ENCODE measurements around the gene SYT9.

The SYT9 gene, protein sequence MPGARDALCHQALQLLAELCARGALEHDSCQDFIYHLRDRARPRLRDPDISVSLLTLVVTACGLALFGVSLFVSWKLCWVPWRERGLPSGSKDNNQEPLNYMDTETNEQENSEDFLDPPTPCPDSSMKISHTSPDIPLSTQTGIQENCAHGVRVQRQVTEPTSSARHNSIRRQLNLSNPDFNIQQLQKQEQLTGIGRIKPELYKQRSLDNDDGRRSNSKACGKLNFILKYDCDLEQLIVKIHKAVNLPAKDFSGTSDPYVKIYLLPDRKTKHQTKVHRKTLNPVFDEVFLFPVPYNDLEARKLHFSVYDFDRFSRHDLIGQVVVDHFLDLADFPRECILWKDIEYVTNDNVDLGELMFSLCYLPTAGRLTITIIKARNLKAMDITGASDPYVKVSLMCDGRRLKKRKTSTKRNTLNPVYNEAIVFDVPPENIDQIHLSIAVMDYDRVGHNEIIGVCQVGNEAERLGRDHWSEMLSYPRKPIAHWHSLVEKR

GRCh38 chr11:7251836-7252682 lies at the start of gene SYT9:
TSS of gene SYT9 (plus strand) at chr11:7251904. CDS start at chr11:7252187, 283 bp downstream.
- no peak within 1 kb of the TSS for H3K27ac ChIP-seq
- H3K4me3 ChIP-seq: peak within 1 kb of the TSS; percentile 1 to 43 (median 24)

DNA sequence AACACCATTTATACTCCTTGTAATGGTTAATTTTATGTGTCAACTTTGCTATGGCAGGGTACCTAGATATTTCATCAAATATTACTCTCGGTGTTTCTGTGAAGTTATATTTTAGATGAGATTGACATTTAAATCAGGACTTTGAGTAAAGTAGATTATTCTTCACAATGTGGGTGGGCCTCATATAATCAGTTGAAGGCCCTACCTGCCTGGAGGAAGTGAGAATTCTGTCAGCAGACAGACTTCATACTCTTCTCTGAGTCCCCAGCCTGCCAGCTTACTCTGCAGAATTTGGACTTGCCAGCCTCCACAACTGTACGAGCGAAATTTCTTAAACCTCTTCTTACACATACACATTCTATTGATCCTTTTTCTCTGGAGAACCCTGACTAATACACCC lies 49.3 kb upstream of the SYT9 start:
- H3K4me3 ChIP-seq: no peak overlapping the region

DNA sequence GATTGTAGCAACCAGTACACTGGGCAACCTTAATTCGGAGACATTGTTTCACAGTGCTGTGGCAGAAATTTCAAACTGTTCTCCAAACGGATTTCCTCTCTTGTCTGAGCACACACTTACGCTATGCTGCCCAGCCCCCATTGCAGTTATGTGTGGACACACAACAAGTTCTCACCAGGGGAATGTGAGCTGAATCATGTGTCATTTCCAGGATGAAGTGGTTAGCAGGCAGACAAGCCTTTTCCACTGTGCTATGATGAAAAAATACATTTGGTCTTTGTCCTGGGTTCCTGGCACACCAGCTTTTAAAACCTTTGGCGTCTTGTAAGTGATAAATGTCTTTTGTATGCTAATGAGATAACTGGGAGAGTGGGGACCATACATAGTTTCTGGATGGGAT lies 46.9 kb upstream of the SYT9 start:
- Histone ChIP-seq H3K4me3 (no peak overlapping the region), H3K27ac (no peak overlapping the region)

More for the DNA sequence above, 49.3 kb upstream of the SYT9 start:
- H3K27ac ChIP-seq: no peak overlapping the region

DNA sequence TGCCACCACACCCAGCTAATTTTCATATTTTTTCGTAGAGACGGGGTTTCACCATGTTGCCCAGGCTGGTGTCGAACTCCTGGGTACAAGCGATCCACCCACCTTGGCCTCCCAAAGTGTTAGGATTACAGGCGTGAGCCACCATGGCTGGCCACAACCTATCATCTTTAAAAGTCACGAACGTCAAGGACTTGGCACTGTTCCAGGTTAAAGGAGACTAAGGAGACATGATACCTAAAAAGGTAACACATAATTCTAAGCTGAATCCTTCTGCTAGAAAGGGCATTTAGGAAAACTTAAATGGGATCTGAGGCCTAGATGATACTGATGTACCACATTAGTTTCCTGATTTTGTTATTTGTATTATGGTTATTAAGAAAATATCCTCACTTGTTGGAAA lies 43.3 kb upstream of the SYT9 start:
- Histone ChIP-seq H3K4me3 (no peak overlapping the region), H3K27ac (no peak overlapping the region)

DNA sequence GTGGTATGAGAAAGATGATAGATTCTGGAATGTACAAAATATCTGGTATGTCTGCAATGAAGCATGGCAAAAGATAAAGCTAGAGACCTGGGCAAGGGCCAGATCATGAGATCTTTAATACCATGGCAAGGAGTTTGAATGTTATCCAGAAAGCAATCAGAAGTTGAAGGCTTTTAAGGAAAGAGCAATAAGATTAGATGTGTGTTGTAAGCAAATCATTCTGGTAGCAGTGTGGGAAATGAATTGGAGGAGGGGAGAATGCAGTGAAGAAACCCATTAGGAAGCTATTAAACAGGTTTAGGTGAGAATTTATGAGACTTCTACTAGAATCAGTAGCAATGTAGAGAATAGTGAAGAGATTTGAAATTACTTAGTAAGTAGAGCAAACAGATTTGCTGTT lies 32.2 kb upstream of the SYT9 start:
- no peak overlapping the region for H3K4me3 ChIP-seq

GRCh38 chr11:7220636-7221035 lies 31.1 kb upstream of the SYT9 start:
- Histone ChIP-seq H3K27ac (no peak overlapping the region), H3K4me3 (no peak overlapping the region)

More for the DNA sequence above, 32.2 kb upstream of the SYT9 start:
- no peak overlapping the region for H3K27ac ChIP-seq

GRCh38 chr11:7222619-7223018 lies 29.1 kb upstream of the SYT9 start:
- Histone ChIP-seq H3K27ac (no peak overlapping the region), H3K4me3 (no peak overlapping the region)

- no peak overlapping the region for H3K4me3 ChIP-seq
- H3K27ac ChIP-seq: no peak overlapping the region
Observed at GRCh38 chr11:7239877-7240276, 11.8 kb upstream of the SYT9 start.

DNA sequence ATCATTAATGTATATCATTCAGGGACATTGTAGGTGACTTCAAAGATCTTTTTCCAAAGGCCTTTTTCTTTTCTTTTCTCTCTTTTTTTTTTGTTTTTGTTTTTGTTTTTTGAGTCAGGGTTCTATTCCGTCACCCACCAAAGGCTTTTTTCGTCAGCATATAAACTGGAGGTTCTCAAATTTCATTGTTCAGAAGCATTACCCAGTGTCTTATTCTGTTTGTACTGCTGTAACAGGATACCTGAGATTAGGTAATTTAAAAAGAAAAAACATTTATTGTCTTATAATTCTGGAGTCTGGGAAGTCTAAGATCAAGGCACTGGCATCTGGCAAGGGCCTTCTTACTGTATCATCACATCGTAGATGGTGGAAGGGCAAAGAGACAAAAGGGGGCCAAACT lies 6.4 kb upstream of the SYT9 start:
- Histone ChIP-seq H3K4me3 (no peak overlapping the region), H3K27ac (no peak overlapping the region)

DNA sequence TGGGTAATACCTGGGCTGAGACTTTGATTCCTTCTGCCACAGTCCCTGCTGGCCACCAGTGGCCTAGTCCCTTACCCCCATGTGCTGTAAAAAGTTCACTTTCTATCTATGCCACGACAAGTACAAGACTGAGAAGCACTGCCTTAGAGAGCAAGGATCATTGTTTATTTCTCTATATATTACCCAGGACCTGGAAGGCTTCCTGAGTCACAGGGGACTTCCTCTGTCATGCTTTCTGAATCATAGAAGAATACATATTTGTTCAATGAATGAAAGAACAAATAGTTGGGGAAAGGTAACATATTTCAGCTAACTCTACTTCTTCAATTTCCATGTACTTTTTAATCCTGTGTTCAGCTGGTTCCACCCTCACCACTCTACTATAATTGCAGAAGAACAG lies 5.5 kb upstream of the SYT9 start:
- H3K27ac ChIP-seq: no peak overlapping the region
- no peak overlapping the region for H3K4me3 ChIP-seq

DNA sequence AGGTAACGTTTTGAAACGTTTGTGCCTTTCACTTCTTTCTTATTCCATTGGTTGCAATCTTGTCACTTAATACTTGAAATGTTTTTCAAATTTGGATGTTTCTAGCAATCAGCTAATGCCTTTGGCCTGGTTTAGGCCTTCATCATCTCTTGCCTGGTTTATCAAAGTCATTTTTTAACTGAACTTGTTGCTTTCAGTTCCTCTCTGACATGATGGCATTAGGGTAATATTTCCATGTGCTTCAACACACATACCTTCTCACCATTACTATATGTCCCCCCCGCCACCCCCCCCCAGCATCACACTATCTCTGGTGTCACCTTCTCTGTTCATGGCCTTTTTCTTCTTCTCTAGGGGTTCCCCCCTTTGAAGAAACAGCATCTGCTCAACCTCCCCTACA lies 1.5 kb upstream of the SYT9 start:
- no peak overlapping the region for H3K4me3 ChIP-seq
- no peak overlapping the region for H3K27ac ChIP-seq

- Histone ChIP-seq H3K27ac (no peak overlapping the region), H3K4me3 (peak overlapping the region; percentile 1 to 43 (median 24))
Observed at GRCh38 chr11:7251487-7251835, 243 bp upstream of the SYT9 start.

- Histone ChIP-seq H3K4me3 (peak overlapping the region in 2 of 7 experiments; percentile 33 to 43), H3K27ac (no peak overlapping the region)
Observed at GRCh38 chr11:7252683-7253213, 1.0 kb downstream of the SYT9 start.

GRCh38 chr11:7253800-7254199 lies 2.1 kb downstream of the SYT9 start:
- no peak overlapping the region for H3K4me3 ChIP-seq
- H3K27ac ChIP-seq: no peak overlapping the region

DNA sequence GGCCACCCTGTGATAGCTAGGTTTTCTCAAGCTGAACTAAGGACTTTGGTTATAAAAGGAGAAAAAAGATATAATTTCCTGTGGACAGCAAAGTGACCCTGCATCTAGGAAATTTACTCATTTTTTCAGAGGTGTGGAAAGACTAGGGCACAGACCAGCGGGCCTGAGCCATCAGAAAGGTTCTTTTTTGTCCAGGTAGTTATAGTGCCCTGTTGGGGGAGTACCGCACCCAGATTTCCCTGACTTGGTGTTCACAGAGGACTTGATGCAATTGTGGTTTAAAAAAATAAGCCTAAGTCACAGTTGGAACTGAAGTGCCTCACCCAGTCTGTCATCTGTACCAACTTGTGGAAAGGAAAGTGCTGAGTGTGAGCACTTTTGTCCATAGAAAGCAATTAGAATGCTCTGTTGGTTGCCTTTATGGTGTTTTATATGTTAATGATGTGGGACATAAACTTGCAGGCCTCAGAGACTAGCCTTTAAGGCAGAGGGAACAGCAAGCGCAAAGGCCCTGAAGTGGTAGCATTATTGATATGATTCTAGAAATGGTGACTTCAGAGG lies 3.1 kb downstream of the SYT9 start:
- Histone ChIP-seq H3K27ac (no peak overlapping the region), H3K4me3 (no peak overlapping the region)

DNA sequence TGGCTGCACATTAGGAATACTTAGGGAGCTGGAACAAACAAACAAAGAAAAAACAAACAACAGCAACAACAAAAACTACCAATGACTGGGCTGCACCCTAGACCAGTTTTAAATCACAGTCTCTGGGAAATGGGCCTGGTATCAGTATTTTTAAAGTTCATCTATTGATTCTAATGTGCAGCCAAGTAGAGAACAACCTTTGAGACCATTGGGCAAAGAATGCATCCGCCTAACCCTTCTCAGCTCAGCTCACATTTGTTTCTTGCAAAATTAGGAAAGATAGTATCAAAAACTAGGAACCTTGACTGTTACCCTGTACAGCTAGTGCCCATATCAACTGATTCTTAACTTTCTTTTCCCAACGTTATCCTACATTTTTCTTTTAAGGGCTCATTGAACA lies 5.2 kb downstream of the SYT9 start:
- H3K4me3 ChIP-seq: no peak overlapping the region
- no peak overlapping the region for H3K27ac ChIP-seq

GRCh38 chr11:7257724-7258123 lies 6.0 kb downstream of the SYT9 start:
- no peak overlapping the region for H3K4me3 ChIP-seq
- H3K27ac ChIP-seq: no peak overlapping the region

- H3K4me3 ChIP-seq: no peak overlapping the region
- no peak overlapping the region for H3K27ac ChIP-seq
Observed at GRCh38 chr11:7261578-7261977, 9.9 kb downstream of the SYT9 start.

GRCh38 chr11:7262672-7263071 lies 11.0 kb downstream of the SYT9 start:
- Histone ChIP-seq H3K27ac (no peak overlapping the region), H3K4me3 (no peak overlapping the region)

GRCh38 chr11:7263842-7264241 lies 12.1 kb downstream of the SYT9 start:
- no peak overlapping the region for H3K4me3 ChIP-seq
- no peak overlapping the region for H3K27ac ChIP-seq

Data from skin epidermis (tissue), 12 donors.